Hepatocyte (in vitro differentiated cells): Measurements from ENCODE around the gene GLA.

Experiments used
- EZH2 ChIP-seq: fragments of 200-600 bp; sonication (generic); IDR thresholded peaks from 2 replicates; pipeline ENCODE4 v1.6.1; 2016; ENCODE audit warnings: antibody characterized with exemption, mild to moderate bottlenecking, borderline replicate concordance
- TF ChIP-seq, protein P1 (sequence below): fragments of 200-600 bp; sonication (generic); IDR thresholded peaks from 2 replicates; pipeline ENCODE4 v1.5.1; 2016; ENCODE audit warnings: antibody characterized with exemption, mild to moderate bottlenecking; ENCODE audit not compliant: poor library complexity

DNA sequence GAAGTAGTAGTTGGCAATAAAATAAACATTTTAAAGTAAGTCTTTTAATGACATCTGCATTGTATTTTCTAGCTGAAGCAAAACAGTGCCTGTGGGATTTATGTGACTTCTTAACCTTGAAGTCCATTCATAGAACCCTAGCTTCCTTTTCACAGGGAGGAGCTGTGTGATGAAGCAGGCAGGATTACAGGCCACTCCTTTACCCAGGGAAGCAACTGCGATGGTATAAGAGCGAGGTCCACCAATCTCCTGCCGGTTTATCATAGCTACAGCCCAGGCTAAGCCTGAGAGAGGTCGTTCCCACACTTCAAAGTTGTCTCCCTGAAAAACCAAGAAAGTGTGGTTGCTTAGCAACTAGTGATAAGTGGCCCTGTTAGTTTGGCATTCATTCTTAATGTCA, 9.9 kb downstream of the GLA start:
- TF ChIP-seq, protein P1, sequence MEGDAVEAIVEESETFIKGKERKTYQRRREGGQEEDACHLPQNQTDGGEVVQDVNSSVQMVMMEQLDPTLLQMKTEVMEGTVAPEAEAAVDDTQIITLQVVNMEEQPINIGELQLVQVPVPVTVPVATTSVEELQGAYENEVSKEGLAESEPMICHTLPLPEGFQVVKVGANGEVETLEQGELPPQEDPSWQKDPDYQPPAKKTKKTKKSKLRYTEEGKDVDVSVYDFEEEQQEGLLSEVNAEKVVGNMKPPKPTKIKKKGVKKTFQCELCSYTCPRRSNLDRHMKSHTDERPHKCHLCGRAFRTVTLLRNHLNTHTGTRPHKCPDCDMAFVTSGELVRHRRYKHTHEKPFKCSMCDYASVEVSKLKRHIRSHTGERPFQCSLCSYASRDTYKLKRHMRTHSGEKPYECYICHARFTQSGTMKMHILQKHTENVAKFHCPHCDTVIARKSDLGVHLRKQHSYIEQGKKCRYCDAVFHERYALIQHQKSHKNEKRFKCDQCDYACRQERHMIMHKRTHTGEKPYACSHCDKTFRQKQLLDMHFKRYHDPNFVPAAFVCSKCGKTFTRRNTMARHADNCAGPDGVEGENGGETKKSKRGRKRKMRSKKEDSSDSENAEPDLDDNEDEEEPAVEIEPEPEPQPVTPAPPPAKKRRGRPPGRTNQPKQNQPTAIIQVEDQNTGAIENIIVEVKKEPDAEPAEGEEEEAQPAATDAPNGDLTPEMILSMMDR = no peak
- no peak for TF ChIP-seq EZH2
